K562 (cell line): ENCODE measurements around the gene ANAPC16. TPM values are rescaled to one million over a fixed set of nuclear protein-coding genes. Genes with fewer than 3 reads are reported as not detected.
A peak's percentile ranks its signal among the peaks of the same experiment; 100 is the strongest.

ENCODE experiments used
- CHAMP1 ChIP-seq: fragments of 450-650 bp; IDR thresholded peaks from 2 replicates; pipeline ENCODE4 v1.6.1; 2016; ENCODE audit warnings: mild to moderate bottlenecking
- ERF ChIP-seq: fragments of 450-650 bp; formaldehyde crosslinking; IDR thresholded peaks from 2 replicates; pipeline ENCODE4 v1.4.0; 2020; ENCODE audit warnings: mild to moderate bottlenecking, mixed read lengths
- JUND ChIP-seq, 2 experiments: IDR thresholded peaks; 2 replicates in 1 of 2; 3 replicates in 1 of 2; pipeline ENCODE4 v1.6.1; 2011; ENCODE audit warnings: borderline replicate concordance in 2 of 2, low read depth in 2 of 2, low read length in 2 of 2, improper control_type of control experiment in 1 of 2, missing biosample characterization in 1 of 2, missing genetic modification characterization in 1 of 2, missing genetic modification reagents in 1 of 2
- NFIC ChIP-seq: fragments of 450-650 bp; IDR thresholded peaks from 2 replicates; pipeline ENCODE4 v1.6.1; 2017; ENCODE audit warnings: mild to moderate bottlenecking, inconsistent platforms
- NFIX ChIP-seq: fragments of 250-450 bp; sonication (Bioruptor Pico); IDR thresholded peaks from 2 replicates; pipeline ENCODE4 v1.4.0; 2020; ENCODE audit warnings: low read depth, mild to moderate bottlenecking, moderate library complexity
- NFYB ChIP-seq: IDR thresholded peaks from 2 replicates; pipeline ENCODE4 v1.6.1; 2011; ENCODE audit warnings: mild to moderate bottlenecking, moderate library complexity; ENCODE audit not compliant: insufficient read length; ENCODE audit errors: extremely low read depth
- POLR2B ChIP-seq: fragments of 450-650 bp; IDR thresholded peaks from 2 replicates; pipeline ENCODE4 v1.6.1; 2018; ENCODE audit warnings: low read depth; ENCODE audit not compliant: partially characterized antibody
- PRMT5 ChIP-seq: sonication (generic); formaldehyde crosslinking; IDR thresholded peaks from 2 replicates; pipeline ENCODE4 v1.5.0; 2020; ENCODE audit warnings: missing genetic modification reagents
- RB1 ChIP-seq: fragments of 450-650 bp; IDR thresholded peaks from 2 replicates; pipeline ENCODE4 v1.6.1; 2017; ENCODE audit warnings: low read depth, mild to moderate bottlenecking
- RHOXF2B ChIP-seq: fragments of 250-450 bp; sonication (Bioruptor Pico); conservative IDR thresholded peaks from 2 replicates; pipeline ENCODE4 v1.5.1; 2021
- SREBF2 ChIP-seq: sonication (generic); formaldehyde crosslinking; IDR thresholded peaks from 2 replicates; pipeline ENCODE4 v1.4.0; 2020; ENCODE audit warnings: mild to moderate bottlenecking, missing genetic modification reagents
- TAF9B ChIP-seq: fragments of 450-650 bp; IDR thresholded peaks from 2 replicates; pipeline ENCODE4 v1.6.1; 2018; ENCODE audit warnings: mild to moderate bottlenecking; ENCODE audit not compliant: partially characterized antibody
- TEAD2 ChIP-seq: fragments of 450-650 bp; IDR thresholded peaks from 2 replicates; pipeline ENCODE4 v1.6.1; 2016; ENCODE audit warnings: missing genetic modification characterization, control low read depth, missing compliant biosample characterization
- TGIF2 ChIP-seq: sonication (generic); formaldehyde crosslinking; IDR thresholded peaks from 2 replicates; pipeline ENCODE4 v1.8.1; 2022; ENCODE audit warnings: mild to moderate bottlenecking, missing genetic modification reagents, moderate library complexity
- XRCC3 ChIP-seq: fragments of 450-650 bp; IDR thresholded peaks from 2 replicates; pipeline ENCODE4 v1.6.1; 2017; ENCODE audit warnings: mild to moderate bottlenecking, moderate library complexity
- XRCC4 ChIP-seq: IDR thresholded peaks from one replicate; pipeline ENCODE4 v1.6.1; 2011; ENCODE audit not compliant: insufficient read depth, insufficient read length; ENCODE audit errors: extremely low read depth
- ZEB2 ChIP-seq: fragments of 450-650 bp; IDR thresholded peaks from 2 replicates; pipeline ENCODE4 v1.6.1; 2016
- ZKSCAN1 ChIP-seq: fragments of 150-350 bp; IDR thresholded peaks from 2 replicates; pipeline ENCODE4 v1.6.1; 2016; ENCODE audit warnings: low read depth, low read length
- ZNF23 ChIP-seq: fragments of 250-450 bp; sonication (Bioruptor Pico); IDR thresholded peaks from 2 replicates; pipeline ENCODE4 v1.4.0; 2020; ENCODE audit warnings: mild to moderate bottlenecking
- ZNF277 ChIP-seq: fragments of 250-450 bp; sonication (Bioruptor Pico); IDR thresholded peaks from 2 replicates; pipeline ENCODE4 v1.8.0; 2022; ENCODE audit warnings: inconsistent platforms, mild to moderate bottlenecking, moderate library complexity, borderline replicate concordance
- ZNF436 ChIP-seq: fragments of 250-450, 450-650 bp; sonication (Bioruptor Pico); formaldehyde crosslinking; IDR thresholded peaks from 2 replicates; pipeline ENCODE4 v1.7.0; 2020; ENCODE audit warnings: mild to moderate bottlenecking
- ZNF449 ChIP-seq: fragments of 250-450 bp; sonication (Bioruptor Pico); IDR thresholded peaks from 2 replicates; pipeline ENCODE4 v1.8.0; 2022; ENCODE audit warnings: moderate library complexity, mild to moderate bottlenecking, inconsistent platforms
- ZNF740 ChIP-seq, 3 experiments: fragments of 200-800 bp in 1 of 3; sonication (Bioruptor generic) in 1 of 3; sonication (generic) in 1 of 3; formaldehyde crosslinking in 1 of 3; IDR thresholded peaks; 2 replicates each; pipeline versions ENCODE4 v1.6.1 to v1.8.0; 2016 to 2022; ENCODE audit warnings: mild to moderate bottlenecking in 2 of 3, missing compliant biosample characterization in 2 of 3, missing genetic modification characterization in 2 of 3, missing genetic modification reagents in 1 of 3
- polyA plus RNA-seq, 8 experiments: library from polyadenylated mRNA; depleted of rRNA in 4 of 8; stranded (reverse) in 5 of 8; unstranded in 3 of 8; fragments of >200 nt; fragmentation: Nextera tagmentation in 2 of 8; fragmentation: Illumina TruSeq in 1 of 8; extraction: Ambion mirVana in 2 of 8; extraction: Trizol in 1 of 8; gene quantifications; 2 replicates each; pipeline versions ENCODE4 v1.2.1 to v1.2.3, GENCODE V29; 2011 to 2014; ENCODE audit warnings: inconsistent platforms in 1 of 8, missing spikeins in 1 of 8
- total RNA-seq, 7 experiments: library from RNA; depleted of rRNA in 6 of 7; stranded (reverse); fragments of >200 nt in 6 of 7; fragmentation: Illumina TruSeq in 2 of 7; extraction: Trizol in 2 of 7; gene quantifications; 2 replicates each; pipeline versions ENCODE4 v1.2.1 to v1.2.3, GENCODE V29; 2011 to 2021; ENCODE audit warnings: low replicate concordance in 1 of 7

The ANAPC16 gene
- total and polyA plus RNA-seq, 9 of the 15 experiments (the other 6 are each of a cell fraction or from before 2014, with no cell fraction given), result 42.6 to 208 (median 108) TPM

- no peak for TF ChIP-seq CHAMP1
- TF ChIP-seq ZNF436, result peak; percentile 74
- TF ChIP-seq TAF9B, result no peak
- TF ChIP-seq NFIC, result no peak
- no peak for TF ChIP-seq XRCC4
- TF ChIP-seq RHOXF2B (CRISPR knock-in tag), result peak; percentile 29; the same call in 1 of the 2 replicates
- TF ChIP-seq ZEB2, result no peak; the same call in 1 of the 2 replicates
- peak; percentile 83 for TF ChIP-seq POLR2B
- TF ChIP-seq ZNF740 (CRISPR knock-in tag; IDR thresholded peaks at IDR 0.05), result peak; percentile 8
- TF ChIP-seq ZNF740 (tag; IDR thresholded peaks at IDR 0.05), result 0 out of 4 replicates have a peak, but pooled peaks of 1 of the 2 experiments have one; percentile 36
- TF ChIP-seq SREBF2 (CRISPR knock-in tag), result no peak
- no peak for TF ChIP-seq RB1
- no peak for TF ChIP-seq ZNF277
- no peak for TF ChIP-seq NFYB
- TF ChIP-seq NFIX (CRISPR knock-in tag), result no peak
- TF ChIP-seq ERF, result no peak
- no peak for TF ChIP-seq TGIF2 (CRISPR knock-in tag)
- TF ChIP-seq ZNF23 (CRISPR knock-in tag), result no peak
- peak; percentile 58; the same call in 1 of the 2 replicates for TF ChIP-seq ZKSCAN1
- TF ChIP-seq PRMT5, result no peak
- TF ChIP-seq ZNF449 (CRISPR knock-in tag), result no peak
- no peak for TF ChIP-seq XRCC3
- TF ChIP-seq TEAD2 (tag), result no peak
- peak; percentile 93 for TF ChIP-seq JUND (IDR thresholded peaks at IDR 0.05; ENCODE audit: borderline replicate concordance, low read depth, low read length)
- TF ChIP-seq JUND (tag; IDR thresholded peaks at IDR 0.05; ENCODE audit: borderline replicate concordance, low read depth, low read length), result no peak
These were observed 57.0 kb downstream of the ANAPC16 start (continued) for GRCh38 chr10:72272689-72273409.
